IMR-90 (cell line): ENCODE measurements around the gene ASTN2.

ENCODE experiments used
- CHD1 ChIP-seq: IDR thresholded peaks from 2 replicates; pipeline ENCODE4 v1.6.1; 2012; ENCODE audit warnings: low read depth, low read length, improper control_type of control experiment
- MAFK ChIP-seq: IDR thresholded peaks from 2 replicates; pipeline ENCODE4 v1.6.1; 2012; ENCODE audit warnings: low read depth, low read length, improper control_type of control experiment
- POLR2A ChIP-seq: IDR thresholded peaks from 2 replicates; pipeline ENCODE4 v1.6.1; 2012; ENCODE audit warnings: mild to moderate bottlenecking, low read depth, low read length
- RAD21 ChIP-seq: IDR thresholded peaks from 2 replicates; pipeline ENCODE4 v1.6.1; 2012; ENCODE audit warnings: low read length, improper control_type of control experiment
- RCOR1 ChIP-seq: IDR thresholded peaks from 2 replicates; pipeline ENCODE4 v1.6.1; 2012; ENCODE audit warnings: mild to moderate bottlenecking, low read length, improper control_type of control experiment; ENCODE audit not compliant: insufficient replicate concordance
- RFX5 ChIP-seq: IDR thresholded peaks from 2 replicates; pipeline ENCODE4 v1.8.0; 2012; ENCODE audit warnings: low read depth, mild to moderate bottlenecking, low read length, moderate library complexity
- SMC3 ChIP-seq: fragments of 150-350 bp; IDR thresholded peaks from 2 replicates; pipeline ENCODE4 v1.6.1; 2016; ENCODE audit warnings: low read depth, mild to moderate bottlenecking, antibody characterized with exemption, low read length, moderate library complexity
- TF ChIP-seq, protein P1 (sequence below): conservative IDR thresholded peaks from 2 replicates; pipeline ENCODE4 v1.5.1; 2012; ENCODE audit warnings: mild to moderate bottlenecking, low read depth, low read length, improper control_type of control experiment
- TF ChIP-seq, protein P2 (sequence below): fragments of 150-350 bp; IDR thresholded peaks from 2 replicates; pipeline ENCODE4 v1.6.1; 2016; ENCODE audit warnings: low read depth, mild to moderate bottlenecking, low read length, moderate library complexity, borderline replicate concordance

DNA sequence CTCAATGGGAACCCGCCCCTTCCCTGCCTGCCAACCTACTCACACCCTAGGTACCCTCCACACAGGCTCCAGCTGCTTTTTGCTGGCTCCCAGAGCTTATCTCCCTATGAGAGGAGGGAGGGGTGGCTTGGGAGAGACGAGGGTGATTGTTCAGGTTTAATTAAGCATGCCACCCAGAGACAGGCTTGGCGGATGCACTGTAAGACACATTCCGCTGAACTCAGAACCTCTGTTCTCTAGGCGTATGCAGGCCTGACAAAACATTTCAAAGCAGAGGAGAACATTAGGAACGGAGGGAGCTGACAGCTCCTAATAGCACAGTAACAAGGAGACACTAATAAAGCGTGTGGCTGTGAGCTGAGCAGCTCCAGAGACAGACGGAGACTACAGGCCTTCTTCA is 647.6 kb downstream of the ASTN2 start:
- TF ChIP-seq, protein P1, sequence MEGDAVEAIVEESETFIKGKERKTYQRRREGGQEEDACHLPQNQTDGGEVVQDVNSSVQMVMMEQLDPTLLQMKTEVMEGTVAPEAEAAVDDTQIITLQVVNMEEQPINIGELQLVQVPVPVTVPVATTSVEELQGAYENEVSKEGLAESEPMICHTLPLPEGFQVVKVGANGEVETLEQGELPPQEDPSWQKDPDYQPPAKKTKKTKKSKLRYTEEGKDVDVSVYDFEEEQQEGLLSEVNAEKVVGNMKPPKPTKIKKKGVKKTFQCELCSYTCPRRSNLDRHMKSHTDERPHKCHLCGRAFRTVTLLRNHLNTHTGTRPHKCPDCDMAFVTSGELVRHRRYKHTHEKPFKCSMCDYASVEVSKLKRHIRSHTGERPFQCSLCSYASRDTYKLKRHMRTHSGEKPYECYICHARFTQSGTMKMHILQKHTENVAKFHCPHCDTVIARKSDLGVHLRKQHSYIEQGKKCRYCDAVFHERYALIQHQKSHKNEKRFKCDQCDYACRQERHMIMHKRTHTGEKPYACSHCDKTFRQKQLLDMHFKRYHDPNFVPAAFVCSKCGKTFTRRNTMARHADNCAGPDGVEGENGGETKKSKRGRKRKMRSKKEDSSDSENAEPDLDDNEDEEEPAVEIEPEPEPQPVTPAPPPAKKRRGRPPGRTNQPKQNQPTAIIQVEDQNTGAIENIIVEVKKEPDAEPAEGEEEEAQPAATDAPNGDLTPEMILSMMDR: no peak
- TF ChIP-seq POLR2A (no peak), RAD21 (no peak), RFX5 (no peak), MAFK (no peak), RCOR1 (no peak), SMC3 (no peak), CHD1 (no peak)
- TF ChIP-seq, protein P2, sequence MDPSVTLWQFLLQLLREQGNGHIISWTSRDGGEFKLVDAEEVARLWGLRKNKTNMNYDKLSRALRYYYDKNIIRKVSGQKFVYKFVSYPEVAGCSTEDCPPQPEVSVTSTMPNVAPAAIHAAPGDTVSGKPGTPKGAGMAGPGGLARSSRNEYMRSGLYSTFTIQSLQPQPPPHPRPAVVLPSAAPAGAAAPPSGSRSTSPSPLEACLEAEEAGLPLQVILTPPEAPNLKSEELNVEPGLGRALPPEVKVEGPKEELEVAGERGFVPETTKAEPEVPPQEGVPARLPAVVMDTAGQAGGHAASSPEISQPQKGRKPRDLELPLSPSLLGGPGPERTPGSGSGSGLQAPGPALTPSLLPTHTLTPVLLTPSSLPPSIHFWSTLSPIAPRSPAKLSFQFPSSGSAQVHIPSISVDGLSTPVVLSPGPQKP: no peak
